HCT116 (cell line): ENCODE data around the gene OTOA. TPM values are rescaled to one million over a fixed set of nuclear protein-coding genes. Genes with fewer than 3 reads are reported as not detected.

Experiments used
- ATAC-seq: fragments of 200-7000 bp; cut with Tn5 transposase; 2 replicates; pipeline ENCODE4 v1.9.1; 2020; ENCODE audit warnings: mild to moderate bottlenecking, moderate library complexity
- Bru-seq: library from RNA; stranded (reverse); fragments of 400-500 nt; gene quantifications from one replicate; lab custom pipeline; 2021; lab: Mats Ljungman, UMichigan
- BruChase-seq, 2 experiments: library from RNA; stranded (reverse); fragments of 400-500 nt; gene quantifications; one replicate each; lab custom pipeline; 2021; lab: Mats Ljungman, UMichigan
- BruUV-seq: library from RNA; stranded (reverse); fragments of 400-500 nt; replicated peaks from 2 replicates; lab custom pipeline; 2021; lab: Mats Ljungman, UMichigan
- CTCF ChIA-PET: fragments of 300-600 bp; sonication (Branson Sonifier 250); formaldehyde crosslinking; loops from one replicate; lab custom pipeline; 2021; ENCODE audit warnings: antibody characterized with exemption; lab: Charles Lee
- POLR2A ChIA-PET: fragments of 300-600, 350-600 bp; sonication (Branson Sonifier 250); formaldehyde crosslinking; loops from one replicate; lab custom pipeline; 2021; ENCODE audit warnings: antibody characterized with exemption; lab: Charles Lee
- RAD21 ChIA-PET, 2 experiments: fragments of 300-600 bp; sonication (Branson Sonifier 250); formaldehyde crosslinking; loops; one replicate each; lab custom pipeline; 2023; ENCODE audit warnings: low total read pairs in 2 of 2; ENCODE audit not compliant: uncharacterized antibody in 2 of 2, unreplicated experiment in 2 of 2, low non-redundant PET in 1 of 2; lab: Charles Lee
- DNase-seq: peaks from one replicate; pipeline ENCODE4 v3.0.0-alpha.2; 2010; ENCODE audit warnings: low read depth, low spot score
- H2AFZ ChIP-seq: fragments of 200-600 bp; shearing (Covaris generic), sonication (generic); 2 replicates; pipeline ENCODE4 v1.6.1; 2017; ENCODE audit warnings: low read depth, mixed run types, mixed read lengths, antibody characterized with exemption, low read length; ENCODE audit not compliant: poor library complexity, severe bottlenecking
- H3K27ac ChIP-seq: 2 replicates; pipeline ENCODE4 v1.5.1; 2012; ENCODE audit warnings: low read depth, low read length
- H3K27me3 ChIP-seq: fragments of 200-600 bp; sonication (generic); 2 replicates; pipeline ENCODE4 v1.6.1; 2016; ENCODE audit warnings: mixed run types, low read length, mixed read lengths; ENCODE audit not compliant: insufficient read depth
- H3K36me3 ChIP-seq, 2 experiments: fragments of 200-500 bp in 1 of 2; fragments of 200-600 bp in 1 of 2; sonication (Bioruptor generic) in 1 of 2; sonication (generic) in 1 of 2; 2 replicates each; pipeline versions ENCODE4 v1.5.1 to v1.6.1; 2014 to 2016; ENCODE audit warnings: low read length in 2 of 2, inconsistent platforms in 1 of 2, mixed read lengths in 1 of 2, mixed run types in 1 of 2; ENCODE audit not compliant: insufficient read depth in 2 of 2, control insufficient read depth in 1 of 2
- H3K4me1 ChIP-seq, 2 experiments: fragments of 200-600 bp in 1 of 2; sonication (generic) in 1 of 2; 2 replicates each; pipeline versions ENCODE4 v1.5.1 to v1.6.1; 2012 to 2017; ENCODE audit warnings: low read length in 2 of 2, inconsistent platforms in 1 of 2, mild to moderate bottlenecking in 1 of 2, mixed read lengths in 1 of 2, mixed run types in 1 of 2, moderate library complexity in 1 of 2; ENCODE audit not compliant: insufficient read depth in 2 of 2, control insufficient read depth in 1 of 2
- H3K4me2 ChIP-seq: fragments of 200-600 bp; sonication (generic); 2 replicates; pipeline ENCODE4 v1.6.1; 2017; ENCODE audit warnings: mixed run types, low read length, mixed read lengths
- H3K4me3 ChIP-seq, 2 experiments: fragments of 200-600 bp in 1 of 2; sonication (generic) in 1 of 2; replicated peaks in 1 of 2; 2 replicates each; pipeline ENCODE4 v1.5.1; 2011 to 2016; ENCODE audit warnings: low read length in 2 of 2, control low read depth in 1 of 2, low read depth in 1 of 2, mild to moderate bottlenecking in 1 of 2, mixed read lengths in 1 of 2, mixed run types in 1 of 2
- H3K79me2 ChIP-seq: fragments of 200-600 bp; sonication (generic); 2 replicates; pipeline ENCODE4 v1.6.1; 2017; ENCODE audit warnings: mild to moderate bottlenecking, mixed run types, low read length, moderate library complexity, mixed read lengths; ENCODE audit not compliant: insufficient read depth
- H3K9ac ChIP-seq: fragments of 200-600 bp; sonication (generic); 2 replicates; pipeline ENCODE4 v1.6.1; 2016; ENCODE audit warnings: low read length, mixed read lengths
- H3K9me2 ChIP-seq: fragments of 200-600 bp; sonication (generic), shearing (Covaris generic); 2 replicates; pipeline ENCODE4 v1.6.1; 2017; ENCODE audit warnings: mixed run types, mild to moderate bottlenecking, moderate library complexity; ENCODE audit not compliant: insufficient read depth
- H3K9me3 ChIP-seq, 2 experiments: fragments of 200-500 bp in 1 of 2; fragments of 200-600 bp in 1 of 2; sonication (Bioruptor generic) in 1 of 2; sonication (generic) in 1 of 2; 2 replicates each; pipeline ENCODE4 v1.6.1; 2014 to 2017; ENCODE audit warnings: low read length in 2 of 2, mixed read lengths in 2 of 2, inconsistent platforms in 1 of 2, low read depth in 1 of 2, mild to moderate bottlenecking in 1 of 2, mixed run types in 1 of 2, moderate library complexity in 1 of 2; ENCODE audit not compliant: control insufficient read depth in 1 of 2, insufficient read depth in 1 of 2
- H4K20me1 ChIP-seq: fragments of 200-600 bp; sonication (generic), shearing (Covaris generic); 2 replicates; pipeline ENCODE4 v1.6.1; 2017; ENCODE audit warnings: mixed run types, mild to moderate bottlenecking, moderate library complexity; ENCODE audit not compliant: insufficient read depth
- ATF3 ChIP-seq: IDR thresholded peaks from 2 replicates; pipeline ENCODE4 v1.6.1; 2012
- CTCF ChIP-seq, 3 experiments: fragments of 200-600 bp in 1 of 3; sonication (generic) in 1 of 3; IDR thresholded peaks in 2 of 3; conservative IDR thresholded peaks in 1 of 3; 2 replicates each; pipeline ENCODE4 v1.5.1; 2012 to 2017; ENCODE audit warnings: low read depth in 2 of 3, low read length in 2 of 3, antibody characterized with exemption in 1 of 3, borderline replicate concordance in 1 of 3, control low read depth in 1 of 3, mild to moderate bottlenecking in 1 of 3, mixed read lengths in 1 of 3, mixed run types in 1 of 3, moderate library complexity in 1 of 3; ENCODE audit not compliant: insufficient read depth in 1 of 3
- EGR1 ChIP-seq: IDR thresholded peaks from 2 replicates; pipeline ENCODE4 v1.6.1; 2012; ENCODE audit warnings: low read depth
- ELF1 ChIP-seq: IDR thresholded peaks from 2 replicates; pipeline ENCODE4 v1.6.1; 2012; ENCODE audit warnings: low read depth, borderline replicate concordance
- EZH2 ChIP-seq: fragments of 200-600 bp; sonication (generic); IDR thresholded peaks from 2 replicates; pipeline ENCODE4 v1.6.1; 2017; ENCODE audit warnings: antibody characterized with exemption, mixed run types
- MAX ChIP-seq: IDR thresholded peaks from 2 replicates; pipeline ENCODE4 v1.6.1; 2012
- POLR2AphosphoS5 ChIP-seq: IDR thresholded peaks from 2 replicates; pipeline ENCODE4 v1.6.1; 2011; ENCODE audit warnings: mild to moderate bottlenecking, low read depth, low read length, moderate library complexity
- REST ChIP-seq: IDR thresholded peaks from 2 replicates; pipeline ENCODE4 v1.6.1; 2012; ENCODE audit warnings: low read depth
- TCF7L2 ChIP-seq: IDR thresholded peaks from 2 replicates; pipeline ENCODE4 v1.7.0; 2011; ENCODE audit warnings: borderline replicate concordance, inconsistent platforms; ENCODE audit not compliant: insufficient read depth, insufficient read length; ENCODE audit errors: extremely low read depth
- ZFX ChIP-seq: fragments of 450-650 bp; IDR thresholded peaks from 2 replicates; pipeline ENCODE4 v1.6.1; 2017
- intact Hi-C: fragments of 100-400 bp; cut with micrococcal nuclease; formaldehyde crosslinking; loops from 2 replicates; pipeline ENCODE4 v1.10.0; 2022
- long read RNA-seq: library from polyadenylated mRNA; unstranded; transcript quantifications from one replicate; pipeline ENCODE4 v2.0.0, GENCODE V29; 2021; ENCODE audit not compliant: unreplicated experiment
- polyA plus RNA-seq: library from polyadenylated mRNA; unstranded; fragments of >200 nt; gene quantifications from 2 replicates; pipeline ENCODE4 v1.2.1, GENCODE V29; 2012; ENCODE audit warnings: missing spikeins
- total RNA-seq: library from RNA; stranded (reverse); gene quantifications from one replicate; pipeline ENCODE4 v1.2.1, GENCODE V29; 2021; ENCODE audit not compliant: unreplicated experiment

The OTOA gene
- total RNA-seq (not detected), Bru-seq, nascent RNA (percentile 10 among the genes with signal in this experiment), BruChase-seq, experiment 1, labeled RNA remaining after a 6-hour chase (percentile 6 among the genes with signal in this experiment), BruChase-seq, experiment 2, labeled RNA remaining after a 2-hour chase (percentile 6 among the genes with signal in this experiment)
- polyA plus RNA-seq: 0.04 TPM in 1 of 2 replicates, not detected in the other
- long read RNA-seq: 0 reads

DNA sequence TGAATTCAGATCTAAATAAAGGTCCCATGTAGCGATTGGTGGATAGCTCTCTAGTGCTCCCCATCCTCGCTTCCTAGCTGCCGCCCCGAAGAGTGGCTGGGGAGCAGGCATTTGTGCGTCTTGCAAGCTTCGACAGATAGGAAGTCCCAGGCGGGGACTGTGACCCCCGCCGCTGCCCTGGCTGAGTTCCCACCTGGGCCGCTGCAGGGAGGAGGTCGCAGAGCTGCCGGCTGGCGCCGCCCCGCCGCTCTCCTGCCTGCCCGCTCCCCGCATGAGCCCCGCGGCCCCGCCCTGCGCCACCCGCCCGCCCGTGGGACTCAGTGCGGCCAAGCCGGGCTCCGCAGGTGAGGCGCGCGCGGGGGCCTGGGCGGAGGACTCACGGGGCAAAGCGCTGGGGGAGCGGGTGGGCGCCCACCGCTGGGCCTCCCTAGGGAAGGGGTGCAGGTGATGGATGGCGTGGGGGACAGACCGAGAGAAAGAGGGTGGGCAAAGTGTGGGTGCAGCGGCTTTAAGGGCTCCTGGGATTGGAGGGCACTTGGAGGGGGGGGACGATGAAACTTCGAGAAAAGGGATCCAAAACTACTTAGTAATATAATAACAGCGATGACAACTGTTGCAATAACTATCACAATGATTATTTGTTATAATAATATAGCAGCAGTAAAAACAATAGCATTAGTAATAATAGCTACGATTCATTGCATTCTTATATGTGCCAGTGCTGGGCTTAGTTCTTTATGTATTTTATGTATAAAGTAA is at the start of gene OTOA:
TSS of gene OTOA (plus strand) at position 80 of the 759 bp plus-strand sequence. CDS start 14,547 bp downstream, outside the sequence.
- TF ChIP-seq ZFX: no peak
- TF ChIP-seq ELF1: no peak
- TF ChIP-seq TCF7L2: no peak
- TF ChIP-seq EGR1: no peak
- no peak for TF ChIP-seq MAX
- no peak for TF ChIP-seq CTCF (IDR thresholded peaks at IDR 0.05 in 2 of 3, conservative IDR thresholded peaks at IDR 0.05 in 1 of 3; ENCODE audit: borderline replicate concordance in 1 of 3, insufficient read depth in 1 of 3, low read depth in 2 of 3, low read length in 2 of 3)
- TF ChIP-seq ATF3: no peak
- no peak for TF ChIP-seq POLR2AphosphoS5
- TF ChIP-seq EZH2: no peak
- no peak for TF ChIP-seq REST
- Histone ChIP-seq H3K27ac (no peak within 1 kb of the TSS), H3K4me1 (no peaks in the 10 kb centered on the region), H3K4me3 (no peak within 1 kb of the TSS), H4K20me1 (no peaks in the 10 kb centered on the region), H3K27me3 (no peaks in the 10 kb centered on the region), H3K9me3 (no peaks in the 10 kb centered on the region), H2AFZ (no peak within 1 kb of the TSS), H3K79me2 (no peaks in the 10 kb centered on the region), H3K36me3 (no peaks in the 10 kb centered on the region), H3K9me2 (no peaks in the 10 kb centered on the region), H3K9ac (no peak within 1 kb of the TSS), H3K4me2 (no peak within 1 kb of the TSS)
- POLR2A ChIA-PET: no interaction called here
- BruUV-seq: no TSS peak
- intact Hi-C loops: no loop called here
- CTCF ChIA-PET: no interaction called here
- ATAC-seq (no peak), DNase-seq (no peak)
- RAD21 ChIA-PET: no interaction called here
